Right lobe of liver (tissue), 6 donors: ENCODE data around the gene MED12L. TPM values are rescaled to one million over a fixed set of nuclear protein-coding genes. Genes with fewer than 3 reads are reported as not detected.

Source experiments
- ATAC-seq, 4 donors: fragments of 200-7000 bp; cut with Tn5 transposase; one replicate each; pipeline ENCODE4 v1.9.1; 2020; ENCODE audit warnings: mild to moderate bottlenecking in 4 of 4, moderate library complexity in 4 of 4
- DNase-seq, 3 donors: peaks; one replicate each; pipeline ENCODE4 v3.0.0-alpha.2; 2020
- H3K27ac ChIP-seq, 3 donors: fragments of 200-600 bp; one replicate each; pipeline ENCODE4 v1.8.0; 2022
- H3K27me3 ChIP-seq, 2 donors: fragments of 200-600 bp; one replicate each; pipeline ENCODE4 v1.8.0; 2022
- H3K36me3 ChIP-seq, 4 donors: fragments of 200-600 bp; sonication (generic) in 1 of 4; one replicate each; pipeline versions ENCODE4 v1.5.1 to v1.8.0; 2017 to 2022; ENCODE audit warnings: control low read depth in 1 of 4
- H3K4me1 ChIP-seq, 4 donors: fragments of 200-600 bp; sonication (generic) in 1 of 4; one replicate each; pipeline versions ENCODE4 v1.5.1 to v1.8.0; 2017 to 2022; ENCODE audit warnings: control low read depth in 1 of 4
- H3K4me3 ChIP-seq, 3 donors: fragments of 200-600 bp; one replicate each; pipeline ENCODE4 v1.8.0; 2022
- H3K9me3 ChIP-seq, 4 donors: fragments of 200-600 bp; sonication (generic) in 1 of 4; one replicate each; pipeline versions ENCODE4 v1.5.1 to v1.8.0; 2017 to 2022; ENCODE audit warnings: control low read depth in 1 of 4
- CTCF ChIP-seq, 4 donors: fragments of 200-600 bp in 3 of 4; fragments of 450-650 bp in 1 of 4; IDR thresholded peaks; one replicate each; pipeline versions ENCODE4 v1.5.1 to v1.8.0; 2016 to 2022; ENCODE audit warnings: antibody characterized with exemption in 4 of 4, mild to moderate bottlenecking in 2 of 4
- POLR2A ChIP-seq: fragments of 450-650 bp; IDR thresholded peaks from one replicate; pipeline ENCODE4 v1.6.1; 2017; ENCODE audit warnings: antibody characterized with exemption, mild to moderate bottlenecking
- WGBS: methylation state at CpG from one replicate; pipeline ENCODE4 v1.1.6; 2018; ENCODE audit warnings: low coverage, low lambda C conversion rate; ENCODE audit not compliant: insufficient coverage; ENCODE audit errors: missing lambda C conversion rate; 5-methylcytosine and 5-hydroxymethylcytosine counted together
- intact Hi-C, 2 donors: fragments of 100-400 bp; cut with DNase I; formaldehyde crosslinking; loops; one replicate each; pipeline versions ENCODE4 v1.11.2 to v1.14.1; 2022
- total RNA-seq, 6 experiments: library from RNA; depleted of rRNA in 2 of 6; stranded (reverse); fragments of >200 nt in 2 of 6; fragmentation: NEBNext Ultra II Directional in 3 of 6; extraction: Animal tissue kit (Norgen Biotek cat#: 25700) in 3 of 6; gene quantifications; one replicate each; pipeline versions ENCODE4 v1.1.0 to v1.2.4, GENCODE V29; 2016 to 2023
- donor health status: DM: no; HTN: yes; CAD: no.
- donor health status: DM: no; HTN: no; CAD: no.
- donor health status: DM: no; HTN: no; CAD: no.
- donor health status: DM: no; HTN: yes; CAD: no.
- donor health status: DM: no; HTN: yes; CAD: no.

The MED12L gene
- total RNA-seq, 6 experiments from 2014 or later: 0.04 to 0.64 (median 0.40) TPM

- Histone ChIP-seq H3K4me1 (no peaks in the 10 kb centered on the region), H3K36me3 (no peaks in the 10 kb centered on the region), H3K4me3 (no peak overlapping the region), H3K27me3 (no peaks in the 10 kb centered on the region), H3K27ac (no peak overlapping the region), H3K9me3 (peaks cover 0 to 3% (median 0%) of the 10 kb centered on the region in 4 donors)
- intact Hi-C loops: no loop called here
- DNase-seq: no peak
- TF ChIP-seq POLR2A (no peak), CTCF (IDR thresholded peaks at IDR 0.05) (no peak)
- no peak for ATAC-seq
These were observed 221.7 kb downstream of the MED12L start for GRCh38 chr3:151307131-151307530.

- TF ChIP-seq POLR2A (no peak), CTCF (IDR thresholded peaks at IDR 0.05) (no peak)
These were observed 222.4 kb downstream of the MED12L start for GRCh38 chr3:151307583-151308488.

GRCh38 chr3:151309566-151309965 lies 224.1 kb downstream of the MED12L start:
- ATAC-seq (no peak), DNase-seq (no peak)
- Histone ChIP-seq H3K36me3 (no peaks in the 10 kb centered on the region), H3K27me3 (no peaks in the 10 kb centered on the region), H3K4me1 (no peaks in the 10 kb centered on the region), H3K27ac (no peak overlapping the region), H3K4me3 (no peak overlapping the region), H3K9me3 (peaks cover 0 to 3% (median 0%) of the 10 kb centered on the region in 4 donors)
- intact Hi-C loops: no loop called here
- WGBS: 97% methylated on average over 2 of the region's 2 CpGs
- TF ChIP-seq POLR2A (no peak), CTCF (IDR thresholded peaks at IDR 0.05) (no peak)

More at GRCh38 chr3:151307583-151308488, 222.4 kb downstream of the MED12L start:
- no peak overlapping the region for H3K4me3 ChIP-seq
- H3K27ac ChIP-seq: no peak overlapping the region
- H3K36me3 ChIP-seq: no peaks in the 10 kb centered on the region
- no peak for DNase-seq
- 88% methylated on average over 1 of the region's 1 CpG for WGBS
- H3K27me3 ChIP-seq: no peaks in the 10 kb centered on the region
- ATAC-seq: no peak
- intact Hi-C loops: no loop called here
- H3K9me3 ChIP-seq: peaks cover 0 to 3% (median 0%) of the 10 kb centered on the region in 4 donors
- no peaks in the 10 kb centered on the region for H3K4me1 ChIP-seq

GRCh38 chr3:151312972-151313371 lies 227.5 kb downstream of the MED12L start:
- WGBS: 86% methylated on average over 3 of the region's 3 CpGs
- Histone ChIP-seq H3K4me3 (no peak overlapping the region), H3K27ac (no peak overlapping the region), H3K9me3 (no peaks in the 10 kb centered on the region), H3K4me1 (no peaks in the 10 kb centered on the region), H3K36me3 (no peaks in the 10 kb centered on the region), H3K27me3 (no peaks in the 10 kb centered on the region)
- TF ChIP-seq POLR2A: no peak
- TF ChIP-seq CTCF (IDR thresholded peaks at IDR 0.05): no peak
- ATAC-seq: no peak
- no peak for DNase-seq
- intact Hi-C loops: no loop called here
